ENCODE measurements around the gene OR51A2.
"Not testable (repeated sequence)": the region's sequence is repeated elsewhere in the genome, so short reads cannot be mapped to it uniquely, and the experiment has no call there.

The OR51A2 gene, protein sequence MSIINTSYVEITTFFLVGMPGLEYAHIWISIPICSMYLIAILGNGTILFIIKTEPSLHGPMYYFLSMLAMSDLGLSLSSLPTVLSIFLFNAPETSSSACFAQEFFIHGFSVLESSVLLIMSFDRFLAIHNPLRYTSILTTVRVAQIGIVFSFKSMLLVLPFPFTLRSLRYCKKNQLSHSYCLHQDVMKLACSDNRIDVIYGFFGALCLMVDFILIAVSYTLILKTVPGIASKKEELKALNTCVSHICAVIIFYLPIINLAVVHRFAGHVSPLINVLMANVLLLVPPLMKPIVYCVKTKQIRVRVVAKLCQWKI

DNA sequence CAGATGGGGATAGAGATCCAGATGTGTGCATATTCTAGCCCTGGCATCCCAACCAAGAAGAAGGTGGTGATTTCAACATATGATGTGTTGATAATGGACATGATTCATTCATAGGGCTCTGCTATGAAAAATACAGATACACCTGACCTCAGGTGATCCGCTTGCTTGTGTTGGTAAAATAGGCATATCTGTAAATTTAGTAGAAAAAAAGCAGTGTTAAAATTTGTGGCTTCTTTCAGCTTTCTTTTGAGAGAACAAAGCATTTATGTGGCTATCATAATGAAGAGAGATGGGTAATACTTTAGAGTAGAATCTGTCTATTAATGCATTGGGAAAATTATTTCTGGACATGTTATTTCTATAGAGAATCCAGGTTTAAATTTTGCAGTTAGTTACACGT, at the start of gene OR51A2:
Gene OR51A2, minus strand, starts transcription at position 101 of the 400 bp plus-strand sequence. Its CDS starts 0 bp downstream, at position 101.
- H3K4me1 ChIP-seq (ENCODE audit: control insufficient read depth, insufficient read depth, low read length); H3K9me3 ChIP-seq (ENCODE audit: control insufficient read depth in 2 of 2, low read length in 2 of 2); H3K4me3 ChIP-seq (ENCODE audit: low read length in 2 of 2); H3K36me3 ChIP-seq (ENCODE audit: control insufficient read depth in 2 of 2, insufficient read depth in 2 of 2, low read length in 2 of 2); H3K27ac ChIP-seq (ENCODE audit: low read length); H3K27me3 ChIP-seq (ENCODE audit: control insufficient read depth in 1 of 2, insufficient read depth in 2 of 2, low read length in 2 of 2); H3K9ac ChIP-seq (ENCODE audit: low read length in 2 of 2): not testable (repeated sequence)

DNA sequence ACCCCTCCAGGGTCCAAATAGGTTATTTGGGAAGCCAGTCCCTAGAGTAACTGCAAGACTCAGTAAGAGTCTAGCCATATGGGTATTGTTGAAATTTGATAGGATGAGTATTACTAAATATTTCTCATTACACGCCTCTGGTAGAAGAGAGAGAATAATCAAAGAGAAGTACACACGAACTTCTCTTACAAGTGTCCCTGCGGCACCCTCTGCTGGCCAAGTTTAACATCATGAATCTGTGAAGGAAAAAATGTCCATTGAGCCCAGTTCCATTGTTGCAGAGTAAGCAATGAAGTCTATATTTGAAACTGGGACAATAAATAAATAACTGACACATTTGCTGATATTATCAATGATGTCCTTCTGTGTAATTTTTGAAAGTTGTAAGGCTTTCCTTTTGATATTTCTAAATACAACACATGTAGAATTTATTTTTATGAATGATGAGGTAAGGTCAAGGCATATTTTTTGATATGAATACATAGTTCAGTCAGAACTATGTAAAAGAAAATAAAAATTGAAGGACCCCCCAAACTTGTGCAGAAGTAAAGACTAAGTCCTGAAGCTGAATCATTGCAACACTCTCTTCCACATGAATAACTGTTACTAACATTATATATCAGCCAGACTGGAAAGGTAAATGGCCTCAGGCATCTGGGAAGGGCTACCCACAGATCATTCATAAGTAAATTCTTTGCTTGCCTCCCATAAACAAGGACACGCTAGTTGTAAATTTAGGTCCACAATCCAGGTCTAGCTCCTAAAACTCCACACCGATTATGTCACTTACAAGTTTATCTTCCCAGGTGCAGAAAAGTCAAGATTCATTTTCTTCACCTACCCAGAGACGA, 49.1 kb upstream of the OR51A2 start:
- H3K27ac ChIP-seq (ENCODE audit: low read length) = no peak overlapping the region
- H3K4me3 ChIP-seq (ENCODE audit: low read length in 2 of 2) = no peak overlapping the region
- no peaks in the 10 kb centered on the region for H3K27me3 ChIP-seq (ENCODE audit: control insufficient read depth in 1 of 2, insufficient read depth in 2 of 2, low read length in 2 of 2)
- no peaks in the 10 kb centered on the region for H3K9me3 ChIP-seq (ENCODE audit: control insufficient read depth in 2 of 2, low read length in 2 of 2)
- H3K9ac ChIP-seq (ENCODE audit: low read length in 2 of 2) = no peak overlapping the region
- no peaks in the 10 kb centered on the region for H3K4me1 ChIP-seq (ENCODE audit: control insufficient read depth, insufficient read depth, low read length)
- H3K36me3 ChIP-seq (ENCODE audit: control insufficient read depth in 2 of 2, insufficient read depth in 2 of 2, low read length in 2 of 2) = no peaks in the 10 kb centered on the region

DNA sequence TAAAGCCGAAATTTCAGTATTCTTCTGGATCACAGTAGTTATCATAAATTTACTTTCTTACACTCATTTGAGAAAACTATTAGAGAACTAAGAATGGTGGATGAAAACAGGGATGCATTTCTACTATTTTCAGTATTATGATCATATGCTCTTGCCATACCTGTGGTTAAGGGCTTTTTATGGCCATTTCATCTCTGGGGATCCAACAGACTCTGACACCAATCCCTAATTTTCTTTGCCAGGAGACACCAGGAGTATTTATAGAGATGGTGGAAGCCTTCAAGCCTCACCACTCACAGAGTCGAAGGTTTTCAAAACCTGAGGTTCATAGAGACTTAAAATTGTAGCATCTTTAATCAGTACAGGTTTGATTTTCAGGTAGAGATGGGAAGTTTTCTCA, 39.0 kb upstream of the OR51A2 start, which contains the start of gene OR51L1:
Gene OR51L1, plus strand, starts transcription at position 301 of the 400 bp plus-strand sequence. CDS start 4,132 bp downstream, outside the sequence.
- no peak within 1 kb of the TSS for H3K27ac ChIP-seq (ENCODE audit: low read length)
- H3K36me3 ChIP-seq (ENCODE audit: control insufficient read depth in 2 of 2, insufficient read depth in 2 of 2, low read length in 2 of 2) = no peaks in the 10 kb centered on the region
- no peaks in the 10 kb centered on the region for H3K27me3 ChIP-seq (ENCODE audit: control insufficient read depth in 1 of 2, insufficient read depth in 2 of 2, low read length in 2 of 2)
- no peaks in the 10 kb centered on the region for H3K9me3 ChIP-seq (ENCODE audit: control insufficient read depth in 2 of 2, low read length in 2 of 2)
- no peaks in the 10 kb centered on the region for H3K4me1 ChIP-seq (ENCODE audit: control insufficient read depth, insufficient read depth, low read length)
- H3K9ac ChIP-seq (ENCODE audit: low read length in 2 of 2) = no peak within 1 kb of the TSS
- no peak within 1 kb of the TSS for H3K4me3 ChIP-seq (ENCODE audit: low read length in 2 of 2)

DNA sequence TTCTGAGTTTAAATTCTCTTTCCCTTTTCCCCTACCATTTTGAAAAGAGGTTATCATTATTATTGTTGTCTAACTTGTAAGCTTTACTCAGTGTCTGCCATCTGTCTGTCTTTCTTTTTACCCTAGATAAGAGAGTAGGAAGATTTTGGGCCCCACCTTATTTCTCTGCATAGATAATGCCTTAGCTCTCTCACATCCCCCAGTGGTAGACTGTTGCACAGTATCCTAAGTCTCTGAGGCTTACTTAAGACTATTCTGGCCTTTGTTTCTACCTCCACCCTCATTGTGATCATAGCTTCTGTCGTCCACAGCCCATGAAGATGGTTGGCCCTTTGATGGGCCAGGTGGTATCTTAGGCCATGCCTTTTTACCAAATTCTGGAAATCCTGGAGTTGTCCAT, 35.5 kb upstream of the OR51A2 start:
- no peaks in the 10 kb centered on the region for H3K27me3 ChIP-seq (ENCODE audit: control insufficient read depth in 1 of 2, insufficient read depth in 2 of 2, low read length in 2 of 2)
- H3K9ac ChIP-seq (ENCODE audit: low read length in 2 of 2) = no peak overlapping the region
- H3K4me1 ChIP-seq (ENCODE audit: control insufficient read depth, insufficient read depth, low read length) = no peaks in the 10 kb centered on the region
- H3K4me3 ChIP-seq (ENCODE audit: low read length in 2 of 2) = no peak overlapping the region
- no peak overlapping the region for H3K27ac ChIP-seq (ENCODE audit: low read length)
- H3K36me3 ChIP-seq (ENCODE audit: control insufficient read depth in 2 of 2, insufficient read depth in 2 of 2, low read length in 2 of 2) = no peaks in the 10 kb centered on the region
- H3K9me3 ChIP-seq (ENCODE audit: control insufficient read depth in 2 of 2, low read length in 2 of 2) = no peaks in the 10 kb centered on the region

DNA sequence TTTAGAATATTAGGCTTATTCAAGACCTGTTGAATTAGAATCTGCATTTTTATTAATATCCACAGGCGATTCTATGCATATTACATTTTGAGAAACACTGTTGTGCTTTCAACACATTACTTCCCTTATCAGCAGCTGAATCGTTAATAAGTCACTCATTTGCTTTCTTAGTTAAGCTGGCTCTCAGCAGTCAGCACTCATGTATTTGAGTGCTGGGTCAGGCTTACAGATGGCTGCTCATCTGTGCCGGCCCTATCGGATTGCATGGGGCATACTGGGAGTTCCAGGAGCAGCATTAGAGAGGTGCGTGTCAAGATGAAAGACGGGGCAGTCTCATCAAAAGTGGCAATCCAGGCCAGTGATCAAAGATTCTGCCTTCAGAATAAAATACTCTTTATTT, 28.3 kb upstream of the OR51A2 start:
- Histone ChIP-seq H3K4me3 (ENCODE audit: low read length in 2 of 2) (no peak overlapping the region), H3K9me3 (ENCODE audit: control insufficient read depth in 2 of 2, low read length in 2 of 2) (no peaks in the 10 kb centered on the region), H3K27me3 (ENCODE audit: control insufficient read depth in 1 of 2, insufficient read depth in 2 of 2, low read length in 2 of 2) (no peaks in the 10 kb centered on the region), H3K9ac (ENCODE audit: low read length in 2 of 2) (no peak overlapping the region), H3K36me3 (ENCODE audit: control insufficient read depth in 2 of 2, insufficient read depth in 2 of 2, low read length in 2 of 2) (no peaks in the 10 kb centered on the region), H3K4me1 (ENCODE audit: control insufficient read depth, insufficient read depth, low read length) (no peaks in the 10 kb centered on the region), H3K27ac (ENCODE audit: low read length) (no peak overlapping the region)

DNA sequence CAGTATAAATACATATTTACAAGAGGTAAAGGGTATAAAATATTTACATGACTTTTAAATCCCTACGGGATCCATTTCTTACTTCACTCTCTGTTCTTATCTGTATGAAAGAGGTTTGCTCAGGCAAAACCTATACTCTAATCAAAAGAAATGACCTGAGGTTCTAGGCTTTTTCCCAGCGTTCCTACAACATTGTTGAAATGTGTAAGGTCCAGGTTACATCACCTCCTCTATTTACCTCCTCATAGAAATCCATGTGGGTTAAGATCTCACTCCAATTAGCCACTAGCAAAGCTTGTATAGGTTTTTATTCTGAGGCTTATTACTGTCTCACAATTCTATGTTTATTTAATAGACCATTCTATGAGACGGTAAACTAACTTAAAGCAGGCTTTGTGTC, 27.2 kb upstream of the OR51A2 start:
- no peaks in the 10 kb centered on the region for H3K36me3 ChIP-seq (ENCODE audit: control insufficient read depth in 2 of 2, insufficient read depth in 2 of 2, low read length in 2 of 2)
- H3K4me3 ChIP-seq (ENCODE audit: low read length in 2 of 2) = no peak overlapping the region
- no peak overlapping the region for H3K9ac ChIP-seq (ENCODE audit: low read length in 2 of 2)
- no peaks in the 10 kb centered on the region for H3K27me3 ChIP-seq (ENCODE audit: control insufficient read depth in 1 of 2, insufficient read depth in 2 of 2, low read length in 2 of 2)
- H3K9me3 ChIP-seq (ENCODE audit: control insufficient read depth in 2 of 2, low read length in 2 of 2) = no peaks in the 10 kb centered on the region
- H3K27ac ChIP-seq (ENCODE audit: low read length) = no peak overlapping the region
- no peaks in the 10 kb centered on the region for H3K4me1 ChIP-seq (ENCODE audit: control insufficient read depth, insufficient read depth, low read length)

DNA sequence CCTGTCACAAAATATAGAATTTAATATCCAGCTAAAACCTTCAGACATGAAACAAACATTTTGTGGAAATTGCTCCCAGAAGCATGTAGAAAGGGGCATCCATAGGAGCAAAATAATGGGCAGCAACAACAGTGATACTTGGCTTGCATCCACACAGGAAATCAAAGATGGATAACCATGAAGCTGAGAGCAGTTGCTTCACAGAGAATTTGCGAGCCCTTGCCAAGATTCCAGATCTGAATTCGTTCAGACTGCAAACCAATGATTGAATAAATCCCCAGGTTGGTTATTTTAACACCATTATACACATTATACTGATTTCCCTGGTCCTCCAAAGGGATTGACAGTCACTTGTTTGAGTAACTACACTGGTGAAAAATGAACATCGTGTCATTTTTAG, 23.5 kb upstream of the OR51A2 start:
- Histone ChIP-seq H3K4me3 (ENCODE audit: low read length in 2 of 2) (no peak overlapping the region), H3K9ac (ENCODE audit: low read length in 2 of 2) (no peak overlapping the region), H3K27ac (ENCODE audit: low read length) (no peak overlapping the region), H3K36me3 (ENCODE audit: control insufficient read depth in 2 of 2, insufficient read depth in 2 of 2, low read length in 2 of 2) (no peaks in the 10 kb centered on the region), H3K27me3 (ENCODE audit: control insufficient read depth in 1 of 2, insufficient read depth in 2 of 2, low read length in 2 of 2) (no peaks in the 10 kb centered on the region), H3K4me1 (ENCODE audit: control insufficient read depth, insufficient read depth, low read length) (no peaks in the 10 kb centered on the region), H3K9me3 (ENCODE audit: control insufficient read depth in 2 of 2, low read length in 2 of 2) (no peaks in the 10 kb centered on the region)

DNA sequence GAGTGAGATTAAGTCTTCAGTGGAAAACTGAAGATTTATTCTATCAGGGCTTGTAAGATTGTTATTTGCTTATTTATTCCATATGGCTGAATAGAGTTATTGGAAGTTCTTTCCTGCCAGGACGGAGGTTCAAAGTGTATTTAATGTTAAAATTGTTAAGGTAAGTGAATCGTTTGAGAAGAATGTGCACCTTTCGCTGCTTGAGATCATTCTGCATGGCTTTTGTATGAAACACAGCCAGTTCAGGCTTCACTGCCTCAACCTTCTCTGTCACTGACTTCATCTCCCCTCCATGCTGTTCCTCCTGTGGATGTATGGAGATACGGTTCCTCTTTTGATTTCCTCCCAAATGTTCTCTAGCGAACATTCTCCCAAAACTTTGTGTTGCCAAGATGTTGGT, 19.9 kb upstream of the OR51A2 start:
- Histone ChIP-seq H3K9me3 (ENCODE audit: control insufficient read depth in 2 of 2, low read length in 2 of 2) (no peaks in the 10 kb centered on the region), H3K9ac (ENCODE audit: low read length in 2 of 2) (no peak overlapping the region), H3K4me3 (ENCODE audit: low read length in 2 of 2) (no peak overlapping the region), H3K27ac (ENCODE audit: low read length) (no peak overlapping the region), H3K36me3 (ENCODE audit: control insufficient read depth in 2 of 2, insufficient read depth in 2 of 2, low read length in 2 of 2) (no peaks in the 10 kb centered on the region), H3K4me1 (ENCODE audit: control insufficient read depth, insufficient read depth, low read length) (no peaks in the 10 kb centered on the region), H3K27me3 (ENCODE audit: control insufficient read depth in 1 of 2, insufficient read depth in 2 of 2, low read length in 2 of 2) (no peaks in the 10 kb centered on the region)

DNA sequence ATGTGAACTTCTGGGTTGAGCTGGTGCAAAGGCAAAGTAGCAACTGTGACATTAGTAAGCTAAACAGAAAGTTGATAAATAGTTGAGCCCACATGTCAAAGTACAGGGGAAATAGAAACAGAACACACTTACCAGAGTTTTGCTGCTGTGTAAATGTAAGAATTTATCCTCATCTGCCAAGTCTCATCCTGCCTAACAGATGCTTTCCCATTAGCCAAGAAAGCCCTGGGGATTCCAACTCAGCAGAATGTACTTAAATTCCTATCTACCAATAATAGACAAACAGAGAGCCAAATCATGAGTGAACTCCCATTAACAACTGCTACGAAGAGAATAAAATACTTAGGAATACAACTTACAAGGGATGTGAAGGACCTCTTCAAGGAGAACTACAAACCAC, 7.3 kb upstream of the OR51A2 start:
- Histone ChIP-seq H3K4me3 (ENCODE audit: low read length in 2 of 2) (no peak overlapping the region), H3K9ac (ENCODE audit: low read length in 2 of 2) (no peak overlapping the region), H3K4me1 (ENCODE audit: control insufficient read depth, insufficient read depth, low read length) (no peaks in the 10 kb centered on the region), H3K36me3 (ENCODE audit: control insufficient read depth in 2 of 2, insufficient read depth in 2 of 2, low read length in 2 of 2) (no peaks in the 10 kb centered on the region), H3K27ac (ENCODE audit: low read length) (no peak overlapping the region), H3K9me3 (ENCODE audit: control insufficient read depth in 2 of 2, low read length in 2 of 2) (peaks cover 0 to 3% of the 10 kb centered on the region in 2 donors), H3K27me3 (ENCODE audit: control insufficient read depth in 1 of 2, insufficient read depth in 2 of 2, low read length in 2 of 2) (no peaks in the 10 kb centered on the region)

DNA sequence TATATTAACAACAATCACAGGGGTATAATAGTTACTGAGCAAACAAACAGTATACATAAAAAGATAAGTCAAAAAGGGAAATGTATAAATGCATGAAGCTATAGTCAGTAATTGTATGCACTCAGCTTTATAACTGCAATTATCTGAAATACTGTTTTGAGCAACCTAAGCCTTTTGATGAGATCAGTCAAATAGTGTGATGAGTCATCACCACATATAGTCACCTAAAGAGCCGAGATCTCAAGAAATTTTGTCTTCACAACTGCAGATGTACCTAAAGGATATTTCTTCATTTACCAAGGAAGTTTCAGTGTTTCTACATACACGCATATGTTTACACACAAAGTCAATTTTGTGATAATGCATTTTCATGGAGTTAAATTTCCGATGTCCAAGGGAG, 5.4 kb upstream of the OR51A2 start:
- Histone ChIP-seq H3K36me3 (ENCODE audit: control insufficient read depth in 2 of 2, insufficient read depth in 2 of 2, low read length in 2 of 2) (no peaks in the 10 kb centered on the region), H3K27ac (ENCODE audit: low read length) (no peak overlapping the region)

DNA sequence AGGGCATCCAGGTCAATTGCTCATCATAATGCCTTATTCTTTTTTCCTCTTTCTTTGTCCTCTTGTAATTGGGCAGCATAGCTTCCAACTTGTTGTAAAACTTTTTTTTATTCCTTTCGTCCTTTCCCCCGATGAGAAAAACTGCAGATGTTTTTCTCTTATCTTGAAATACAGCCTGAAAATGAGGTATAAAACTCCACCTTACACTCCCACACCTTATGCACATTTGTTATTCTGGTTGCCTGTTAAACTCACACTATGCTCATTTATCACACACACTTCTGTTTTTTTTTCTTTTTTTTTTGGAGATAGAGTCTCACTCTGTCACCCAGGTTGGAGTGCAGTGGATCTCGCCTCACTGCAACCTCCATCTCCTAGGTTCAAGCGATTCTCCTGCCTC, 1.9 kb upstream of the OR51A2 start:
- H3K9ac ChIP-seq (ENCODE audit: low read length in 2 of 2) = no peak overlapping the region
- H3K4me3 ChIP-seq (ENCODE audit: low read length in 2 of 2) = no peak overlapping the region
- H3K4me1 ChIP-seq (ENCODE audit: control insufficient read depth, insufficient read depth, low read length) = no peaks in the 10 kb centered on the region
- H3K36me3 ChIP-seq (ENCODE audit: control insufficient read depth in 2 of 2, insufficient read depth in 2 of 2, low read length in 2 of 2) = no peaks in the 10 kb centered on the region
- H3K9me3 ChIP-seq (ENCODE audit: control insufficient read depth in 2 of 2, low read length in 2 of 2) = no peaks in the 10 kb centered on the region
- no peaks in the 10 kb centered on the region for H3K27me3 ChIP-seq (ENCODE audit: control insufficient read depth in 1 of 2, insufficient read depth in 2 of 2, low read length in 2 of 2)
- no peak overlapping the region for H3K27ac ChIP-seq (ENCODE audit: low read length)

More for the DNA sequence above, 5.4 kb upstream of the OR51A2 start:
- no peaks in the 10 kb centered on the region for H3K27me3 ChIP-seq (ENCODE audit: control insufficient read depth in 1 of 2, insufficient read depth in 2 of 2, low read length in 2 of 2)
- no peak overlapping the region for H3K4me3 ChIP-seq (ENCODE audit: low read length in 2 of 2)
- peaks cover 0 to 3% of the 10 kb centered on the region in 2 donors for H3K9me3 ChIP-seq (ENCODE audit: control insufficient read depth in 2 of 2, low read length in 2 of 2)
- H3K9ac ChIP-seq (ENCODE audit: low read length in 2 of 2) = no peak overlapping the region
- no peaks in the 10 kb centered on the region for H3K4me1 ChIP-seq (ENCODE audit: control insufficient read depth, insufficient read depth, low read length)

Measured in stomach smooth muscle (tissue), 2 donors.